Psoas muscle (tissue), 8 donors: ENCODE measurements around the gene NHLH1. TPM values are rescaled to one million over a fixed set of nuclear protein-coding genes. Genes with fewer than 3 reads are reported as not detected.

Source experiments
- ATAC-seq, 4 donors: fragments of 200-7000 bp; cut with Tn5 transposase; one replicate each; pipeline ENCODE4 v1.9.1; 2020; ENCODE audit warnings: moderate library complexity in 3 of 4, mild to moderate bottlenecking in 2 of 4
- DNase-seq, 2 donors: peaks; one replicate each; pipeline ENCODE4 v3.0.0-alpha.2; 2020
- H3K27ac ChIP-seq: fragments of 200-600 bp; one replicate; pipeline ENCODE4 v1.8.0; 2022
- H3K27me3 ChIP-seq, 3 donors: fragments of 200-600 bp in 1 of 3; one replicate each; pipeline versions ENCODE4 v1.6.1 to v1.8.0; 2013 to 2022; ENCODE audit warnings: low read length in 2 of 3, mild to moderate bottlenecking in 2 of 3, moderate library complexity in 1 of 3; ENCODE audit not compliant: insufficient read depth in 3 of 3
- H3K36me3 ChIP-seq, 2 donors: fragments of 200-600 bp in 1 of 2; one replicate each; pipeline versions ENCODE4 v1.6.1 to v1.8.0; 2013 to 2022; ENCODE audit warnings: low read depth in 1 of 2, mild to moderate bottlenecking in 1 of 2, moderate library complexity in 1 of 2; ENCODE audit not compliant: insufficient read depth in 1 of 2
- H3K4me1 ChIP-seq: fragments of 200-600 bp; one replicate; pipeline ENCODE4 v1.8.0; 2022
- H3K4me3 ChIP-seq: fragments of 200-600 bp; one replicate; pipeline ENCODE4 v1.8.0; 2022; ENCODE audit warnings: mild to moderate bottlenecking
- H3K9me3 ChIP-seq: fragments of 200-600 bp; one replicate; pipeline ENCODE4 v1.8.0; 2022
- CTCF ChIP-seq: fragments of 200-600 bp; IDR thresholded peaks from one replicate; pipeline ENCODE4 v1.8.0; 2022; ENCODE audit warnings: antibody characterized with exemption
- WGBS, 3 donors: extraction: QIAGEN DNeasy Blood & Tissue Kit; methylation state at CpG; one replicate each; pipeline versions ENCODE4 v1.1.6 to v1.1.7; 2013; 5-methylcytosine and 5-hydroxymethylcytosine counted together
- intact Hi-C, 2 donors: fragments of 100-400 bp; cut with DNase I; formaldehyde crosslinking; loops; one replicate each; pipeline versions ENCODE4 v1.11.0 to v1.14.2; 2022
- polyA plus RNA-seq, 3 donors: library from polyadenylated mRNA; stranded (reverse); fragments of 200-250 nt; gene quantifications; one replicate each; pipeline ENCODE4 v1.2.3, GENCODE V29; 2013
- total RNA-seq, 4 donors: library from RNA; stranded (reverse); fragmentation: NEBNext Ultra II Directional in 2 of 4; extraction: Animal tissue kit (Norgen Biotek cat#: 25700) in 2 of 4; gene quantifications; one replicate each; pipeline versions ENCODE4 v1.2.1 to v1.2.4, GENCODE V29; 2021 to 2023
- donor health status: healthy with polysubstance abuse.
- donor health status: DM: no; HTN: no; CAD: no; lungs with moderate emphysema.
- donor health status: Bipolar disorder and iron deficiency.
- donor health status: healthy.
- donor health status: DM: yes; HTN: yes; CAD: no.
- donor health status: DM: no; HTN: no; CAD: no.
- donor health status: DM: no; HTN: no; CAD: no.
- donor health status: DM: yes; HTN: yes; CAD: no.

NHLH1 gene
- total and polyA plus RNA-seq, 7 donors = 0.06 to 0.20 (median 0.10) TPM; not detected in 3

- Histone ChIP-seq H3K4me3 (no peak overlapping the region), H3K27ac (peak overlapping the region; percentile 59), H3K9me3 (no peaks in the 10 kb centered on the region), H3K27me3 (no peaks in the 10 kb centered on the region), H3K4me1 (no peaks in the 10 kb centered on the region), H3K36me3 (peaks cover 25 to 64% of the 10 kb centered on the region in 2 donors)
- 32 to 62% (median 36%) methylated on average over 9 of the region's 9 CpGs for WGBS, 3 donors
- no peak for TF ChIP-seq CTCF
- ATAC-seq (peak; percentile 52 to 86 (median 83)), DNase-seq (no peak)
- intact Hi-C loops = no loop called here
Measured at GRCh38 chr1:160359559-160360226, 7.2 kb upstream of the NHLH1 start.

- TF ChIP-seq CTCF = no peak
- Histone ChIP-seq H3K27me3 (no peaks in the 10 kb centered on the region), H3K9me3 (no peaks in the 10 kb centered on the region), H3K4me1 (no peaks in the 10 kb centered on the region), H3K36me3 (peaks cover 22 to 58% of the 10 kb centered on the region in 2 donors), H3K27ac (peak overlapping the region; percentile 59), H3K4me3 (no peak overlapping the region)
- DNase-seq (no peak), ATAC-seq (peak; percentile 17 to 51 (median 28))
- 34 to 49% (median 42%) methylated on average over 8 of the region's 8 CpGs for WGBS, 3 donors
- intact Hi-C loops = no loop called here
Measured at GRCh38 chr1:160360227-160360695, 6.6 kb upstream of the NHLH1 start.

GRCh38 chr1:160361199-160361598 is 5.7 kb upstream of the NHLH1 start:
- 74 to 81% (median 77%) methylated on average over 2 of the region's 2 CpGs for WGBS, 3 donors
- peaks cover 19 to 49% of the 10 kb centered on the region in 2 donors for H3K36me3 ChIP-seq
- no peak for TF ChIP-seq CTCF
- no peak overlapping the region for H3K27ac ChIP-seq
- DNase-seq (no peak), ATAC-seq (no peak)
- H3K4me3 ChIP-seq = no peak overlapping the region
- no peaks in the 10 kb centered on the region for H3K27me3 ChIP-seq
- no peaks in the 10 kb centered on the region for H3K4me1 ChIP-seq
- intact Hi-C loops = no loop called here
- H3K9me3 ChIP-seq = no peaks in the 10 kb centered on the region

GRCh38 chr1:160361814-160362167 is 5.1 kb upstream of the NHLH1 start:
- ATAC-seq (no peak), DNase-seq (no peak)
- TF ChIP-seq CTCF = no peak
- H3K27me3 ChIP-seq = no peaks in the 10 kb centered on the region
- intact Hi-C loops = no loop called here
- peaks cover 14 to 43% of the 10 kb centered on the region in 2 donors for H3K36me3 ChIP-seq
- WGBS, 3 donors = 72 to 85% (median 78%) methylated on average over 4 of the region's 4 CpGs
- H3K27ac ChIP-seq = no peak overlapping the region
- no peaks in the 10 kb centered on the region for H3K4me1 ChIP-seq
- H3K4me3 ChIP-seq = no peak overlapping the region
- H3K9me3 ChIP-seq = no peaks in the 10 kb centered on the region
